ENCODE measurements around the gene EYA2.

- TF ChIP-seq CTCF (IDR thresholded peaks at IDR 0.05): no peak
- TF ChIP-seq POLR2A (IDR thresholded peaks at IDR 0.05): no peak
Measured at GRCh38 chr20:46990017-46990595, 95.5 kb downstream of the EYA2 start.

Data from adrenal gland (tissue), 5 donors.